ENCODE results near the gene LAMA3.

DNA sequence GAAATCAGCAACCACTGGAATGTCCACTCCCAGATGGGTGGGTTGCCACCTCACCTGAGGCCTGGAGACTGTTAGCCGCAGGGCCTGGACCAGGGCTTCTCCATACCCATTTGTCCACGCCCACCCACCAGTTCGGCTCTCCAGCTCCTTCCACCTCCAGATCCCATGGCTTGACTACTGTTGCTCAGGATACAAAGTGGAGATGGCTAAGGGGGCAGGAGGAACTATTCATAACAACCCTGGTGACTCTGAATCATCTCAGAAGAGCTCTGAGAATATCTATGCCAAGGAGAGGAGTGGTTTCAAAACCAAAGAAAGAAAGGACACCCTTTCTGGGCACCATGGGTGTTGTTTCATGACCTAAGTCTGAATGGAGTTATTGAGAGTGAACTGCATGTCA, 145.8 kb downstream of the LAMA3 start:
- TF ChIP-seq CEBPB (IDR thresholded peaks at IDR 0.05; ENCODE audit: borderline replicate concordance in 1 of 2, low read depth in 2 of 2, low read length in 2 of 2) (no peak), POLR2AphosphoS5 (IDR thresholded peaks at IDR 0.05; ENCODE audit: low read length) (no peak), HDAC2 (IDR thresholded peaks at IDR 0.05) (no peak), CBX5 (IDR thresholded peaks at IDR 0.05; ENCODE audit: low read depth) (no peak), NBN (IDR thresholded peaks at IDR 0.05) (no peak), PML (IDR thresholded peaks at IDR 0.05; ENCODE audit: low read length) (no peak), EGR1 (IDR thresholded peaks at IDR 0.05; ENCODE audit: borderline replicate concordance in 1 of 2, low read depth in 2 of 2, low read length in 2 of 2) (no peak), SIX5 (IDR thresholded peaks at IDR 0.05; ENCODE audit: low read depth, low read length, severe bottlenecking) (no peak), EZH2 (IDR thresholded peaks at IDR 0.05; ENCODE audit: borderline replicate concordance, control insufficient read depth, low read depth, low read length) (no peak)
- TF ChIP-seq, protein P1, sequence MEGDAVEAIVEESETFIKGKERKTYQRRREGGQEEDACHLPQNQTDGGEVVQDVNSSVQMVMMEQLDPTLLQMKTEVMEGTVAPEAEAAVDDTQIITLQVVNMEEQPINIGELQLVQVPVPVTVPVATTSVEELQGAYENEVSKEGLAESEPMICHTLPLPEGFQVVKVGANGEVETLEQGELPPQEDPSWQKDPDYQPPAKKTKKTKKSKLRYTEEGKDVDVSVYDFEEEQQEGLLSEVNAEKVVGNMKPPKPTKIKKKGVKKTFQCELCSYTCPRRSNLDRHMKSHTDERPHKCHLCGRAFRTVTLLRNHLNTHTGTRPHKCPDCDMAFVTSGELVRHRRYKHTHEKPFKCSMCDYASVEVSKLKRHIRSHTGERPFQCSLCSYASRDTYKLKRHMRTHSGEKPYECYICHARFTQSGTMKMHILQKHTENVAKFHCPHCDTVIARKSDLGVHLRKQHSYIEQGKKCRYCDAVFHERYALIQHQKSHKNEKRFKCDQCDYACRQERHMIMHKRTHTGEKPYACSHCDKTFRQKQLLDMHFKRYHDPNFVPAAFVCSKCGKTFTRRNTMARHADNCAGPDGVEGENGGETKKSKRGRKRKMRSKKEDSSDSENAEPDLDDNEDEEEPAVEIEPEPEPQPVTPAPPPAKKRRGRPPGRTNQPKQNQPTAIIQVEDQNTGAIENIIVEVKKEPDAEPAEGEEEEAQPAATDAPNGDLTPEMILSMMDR (IDR thresholded peaks at IDR 0.05 in 2 of 3, conservative IDR thresholded peaks at IDR 0.05 in 1 of 3; ENCODE audit: control insufficient read depth in 2 of 3, extremely low read depth in 1 of 3, insufficient read depth in 1 of 3, low read depth in 3 of 3, low read length in 3 of 3): no peak
- TF ChIP-seq, protein P2, sequence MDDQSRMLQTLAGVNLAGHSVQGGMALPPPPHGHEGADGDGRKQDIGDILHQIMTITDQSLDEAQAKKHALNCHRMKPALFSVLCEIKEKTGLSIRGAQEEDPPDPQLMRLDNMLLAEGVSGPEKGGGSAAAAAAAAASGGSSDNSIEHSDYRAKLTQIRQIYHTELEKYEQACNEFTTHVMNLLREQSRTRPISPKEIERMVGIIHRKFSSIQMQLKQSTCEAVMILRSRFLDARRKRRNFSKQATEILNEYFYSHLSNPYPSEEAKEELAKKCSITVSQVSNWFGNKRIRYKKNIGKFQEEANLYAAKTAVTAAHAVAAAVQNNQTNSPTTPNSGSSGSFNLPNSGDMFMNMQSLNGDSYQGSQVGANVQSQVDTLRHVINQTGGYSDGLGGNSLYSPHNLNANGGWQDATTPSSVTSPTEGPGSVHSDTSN (IDR thresholded peaks at IDR 0.05; ENCODE audit: insufficient replicate concordance, low read depth, low read length): no peak

Measured in GM12878 (cell line).